GM12865 (cell line): ENCODE measurements around the gene MAZ.

Source experiments
- DNase-seq: peaks from one replicate; pipeline ENCODE4 v3.0.0; 2010; ENCODE audit warnings: low read depth
- H3K4me3 ChIP-seq: 2 replicates; pipeline ENCODE4 v1.5.1; 2011; ENCODE audit warnings: mild to moderate bottlenecking, low read depth, low read length, control low read depth
- TF ChIP-seq, protein P1 (sequence below): IDR thresholded peaks from 2 replicates; pipeline ENCODE4 v1.5.1; 2011; ENCODE audit warnings: low read length, control low read depth, low read depth, inconsistent platforms; ENCODE audit not compliant: insufficient read depth; ENCODE audit errors: missing control alignments

Gene MAZ

DNA sequence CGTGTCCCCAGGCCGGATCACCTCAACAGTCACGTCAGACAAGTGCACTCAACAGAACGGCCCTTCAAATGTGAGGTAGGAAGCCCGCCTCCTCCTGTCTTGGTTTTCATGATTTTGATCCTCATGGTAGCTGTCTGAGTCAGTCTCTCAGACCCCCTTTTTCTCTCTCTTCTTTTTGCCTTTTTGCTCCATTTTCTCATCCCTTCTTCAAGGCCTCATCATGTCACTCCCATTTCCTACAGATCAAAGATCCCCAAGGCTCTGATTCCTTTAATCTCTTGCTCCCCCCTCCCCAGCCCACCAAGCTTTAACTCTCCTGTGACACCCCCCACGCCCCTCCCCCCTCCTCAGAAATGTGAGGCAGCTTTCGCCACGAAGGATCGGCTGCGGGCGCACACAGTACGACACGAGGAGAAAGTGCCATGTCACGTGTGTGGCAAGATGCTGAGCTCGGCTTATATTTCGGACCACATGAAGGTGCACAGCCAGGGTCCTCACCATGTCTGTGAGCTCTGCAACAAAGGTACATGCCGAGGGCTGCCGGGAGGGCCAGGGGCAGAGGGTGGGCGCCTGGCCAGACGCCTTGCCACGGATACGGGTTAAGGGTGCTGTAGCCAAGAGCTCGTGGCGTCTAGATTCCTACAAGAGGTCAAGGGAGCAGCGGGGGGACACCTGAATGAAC lies 2.0 kb downstream of the MAZ start:
- DNase-seq, result no peak

DNA sequence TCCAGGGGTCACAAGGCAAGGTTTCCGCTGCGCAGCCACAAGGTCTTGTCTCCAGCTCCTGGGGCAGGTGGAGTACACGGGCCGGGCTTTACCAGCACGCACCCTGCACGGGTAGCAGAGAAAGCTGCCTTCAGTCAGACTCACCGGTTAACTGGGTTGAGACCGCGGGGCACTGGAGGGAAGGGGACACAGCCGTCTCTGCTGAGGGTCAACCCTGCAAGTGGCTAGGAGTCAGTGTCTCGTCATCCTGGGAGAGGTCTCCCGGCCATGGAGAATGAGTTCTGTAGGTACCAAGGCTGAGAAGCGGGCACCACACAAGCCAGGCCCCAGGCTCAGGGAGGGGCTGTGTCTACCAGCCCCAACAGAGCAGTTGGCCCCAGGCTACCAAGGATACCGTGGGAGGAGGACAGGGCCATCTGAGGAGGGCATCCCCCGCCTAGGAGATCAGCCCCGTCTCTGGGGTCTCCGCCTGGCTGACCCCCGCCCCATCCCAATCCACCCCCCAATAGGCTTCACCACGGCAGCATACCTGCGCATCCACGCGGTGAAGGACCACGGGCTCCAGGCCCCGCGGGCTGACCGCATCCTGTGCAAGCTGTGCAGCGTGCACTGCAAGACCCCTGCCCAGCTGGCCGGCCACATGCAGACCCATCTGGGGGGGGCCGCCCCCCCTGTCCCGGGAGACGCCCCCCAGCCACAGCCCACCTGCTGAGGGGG lies 2.9 kb downstream of the MAZ start:
- peak overlapping the region; percentile 70 for H3K4me3 ChIP-seq
- TF ChIP-seq, protein P1, sequence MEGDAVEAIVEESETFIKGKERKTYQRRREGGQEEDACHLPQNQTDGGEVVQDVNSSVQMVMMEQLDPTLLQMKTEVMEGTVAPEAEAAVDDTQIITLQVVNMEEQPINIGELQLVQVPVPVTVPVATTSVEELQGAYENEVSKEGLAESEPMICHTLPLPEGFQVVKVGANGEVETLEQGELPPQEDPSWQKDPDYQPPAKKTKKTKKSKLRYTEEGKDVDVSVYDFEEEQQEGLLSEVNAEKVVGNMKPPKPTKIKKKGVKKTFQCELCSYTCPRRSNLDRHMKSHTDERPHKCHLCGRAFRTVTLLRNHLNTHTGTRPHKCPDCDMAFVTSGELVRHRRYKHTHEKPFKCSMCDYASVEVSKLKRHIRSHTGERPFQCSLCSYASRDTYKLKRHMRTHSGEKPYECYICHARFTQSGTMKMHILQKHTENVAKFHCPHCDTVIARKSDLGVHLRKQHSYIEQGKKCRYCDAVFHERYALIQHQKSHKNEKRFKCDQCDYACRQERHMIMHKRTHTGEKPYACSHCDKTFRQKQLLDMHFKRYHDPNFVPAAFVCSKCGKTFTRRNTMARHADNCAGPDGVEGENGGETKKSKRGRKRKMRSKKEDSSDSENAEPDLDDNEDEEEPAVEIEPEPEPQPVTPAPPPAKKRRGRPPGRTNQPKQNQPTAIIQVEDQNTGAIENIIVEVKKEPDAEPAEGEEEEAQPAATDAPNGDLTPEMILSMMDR, result no peak
- no peak for DNase-seq

More for the DNA sequence above, 2.0 kb downstream of the MAZ start:
- H3K4me3 ChIP-seq, result peak overlapping the region; percentile 70
- TF ChIP-seq, protein P1, result no peak

DNA sequence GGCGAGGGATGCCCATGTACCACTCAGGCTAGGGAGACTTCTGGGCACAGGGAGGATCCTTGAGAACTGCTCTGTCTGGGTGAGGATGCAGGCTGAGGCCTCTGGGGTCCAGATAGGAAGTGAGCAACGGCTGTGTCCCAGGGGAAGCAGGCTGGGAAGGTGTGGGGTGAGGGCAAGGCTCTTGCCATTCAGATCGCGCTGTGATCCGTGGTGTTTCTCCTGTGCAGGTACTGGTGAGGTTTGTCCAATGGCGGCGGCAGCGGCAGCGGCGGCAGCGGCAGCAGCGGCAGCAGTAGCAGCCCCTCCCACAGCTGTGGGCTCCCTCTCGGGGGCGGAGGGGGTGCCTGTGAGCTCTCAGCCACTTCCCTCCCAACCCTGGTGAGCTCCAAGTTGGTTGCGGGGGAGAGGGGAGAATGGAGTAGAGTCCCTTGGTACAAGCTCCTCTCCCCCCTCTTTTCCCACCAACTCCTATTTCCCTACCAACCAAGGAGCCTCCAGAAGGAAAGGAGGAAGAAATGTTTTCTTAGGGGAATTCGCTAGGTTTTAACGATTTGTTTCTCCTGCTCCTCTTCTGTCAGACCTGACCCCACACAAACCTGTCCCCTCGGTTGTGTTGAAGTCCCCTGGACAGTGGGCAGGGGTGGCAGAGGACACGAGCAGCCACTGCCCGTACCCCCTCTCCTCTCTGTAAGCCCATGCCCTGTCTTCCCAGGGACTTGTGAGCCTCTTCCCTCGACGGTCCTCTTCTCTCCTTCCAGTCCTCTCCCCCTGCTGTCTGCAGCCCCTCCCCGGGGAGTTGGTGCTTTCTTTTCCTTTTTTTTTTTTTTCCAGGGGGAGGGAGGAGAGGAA lies 3.7 kb downstream of the MAZ start:
- DNase-seq, result no peak

DNA sequence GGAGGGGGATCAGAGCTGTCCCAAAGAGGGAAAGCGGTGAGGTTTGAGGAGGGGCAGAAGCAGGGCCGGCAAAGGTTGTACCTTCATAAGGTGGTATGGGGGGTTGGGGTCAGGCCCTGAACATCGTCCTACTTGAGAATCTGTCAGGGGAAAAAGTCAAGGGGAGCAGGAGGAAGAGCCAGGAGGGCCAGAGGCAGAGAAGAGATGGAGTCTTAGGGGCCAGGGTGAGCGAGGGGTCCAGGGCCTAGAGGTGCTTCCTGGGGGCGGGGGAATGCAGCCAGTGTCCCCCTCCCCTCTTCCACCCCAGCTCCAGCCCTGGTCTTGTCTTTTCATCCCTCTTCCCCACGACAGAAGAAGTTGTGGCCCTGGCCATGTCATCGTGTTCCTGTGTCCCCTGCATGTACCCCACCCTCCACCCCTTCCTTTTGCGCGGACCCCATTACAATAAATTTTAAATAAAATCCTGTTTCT lies 4.4 kb downstream of the MAZ start:
- no peak for DNase-seq
- H3K4me3 ChIP-seq, result peak overlapping the region; percentile 5; the same call in 1 of the 2 replicates
- TF ChIP-seq, protein P1, result no peak

More for the DNA sequence above, 3.7 kb downstream of the MAZ start:
- no peak overlapping the region for H3K4me3 ChIP-seq
- TF ChIP-seq, protein P1, result no peak

DNA sequence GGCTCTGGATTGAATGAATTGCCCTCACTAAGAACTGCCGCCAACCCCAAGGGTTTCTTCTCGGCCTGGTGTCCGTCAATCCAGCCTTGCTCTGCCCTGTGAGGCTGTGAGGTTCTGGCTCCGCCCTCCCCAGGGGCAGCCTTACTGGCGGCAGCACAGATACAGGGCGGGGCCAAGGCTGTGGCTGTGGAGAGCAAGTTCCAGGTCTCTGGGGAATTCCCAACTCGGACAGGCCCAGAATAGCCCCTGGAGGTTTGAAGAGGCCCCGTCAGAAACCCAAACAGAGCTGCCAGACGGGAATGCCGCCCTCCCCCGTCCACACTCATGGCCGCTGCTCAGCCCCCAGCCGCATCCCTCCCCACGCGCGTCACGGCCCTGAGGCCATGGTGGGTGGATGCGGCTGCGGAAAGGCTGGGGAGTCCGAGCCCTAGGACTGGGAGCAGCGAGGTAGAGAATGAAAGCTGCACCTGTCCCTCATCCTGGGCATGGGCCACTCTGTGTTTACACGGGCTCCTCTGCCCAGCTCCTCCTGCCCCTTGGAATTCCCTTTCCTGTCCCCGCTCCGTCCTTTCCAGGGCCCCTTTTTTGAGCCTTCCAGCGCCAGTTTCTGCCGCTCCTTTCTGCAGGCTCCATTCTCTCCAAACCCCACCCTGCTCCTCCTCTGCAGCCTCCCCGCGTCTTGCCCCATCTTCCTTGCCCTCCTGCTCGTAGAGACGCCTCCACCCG lies 5.0 kb downstream of the MAZ start:
- DNase-seq, result peak; percentile 95
- TF ChIP-seq, protein P1, result no peak
- H3K4me3 ChIP-seq, result peak overlapping the region; percentile 45
